ENCODE results near the gene TRAPPC12.

Gene TRAPPC12

GRCh38 chr2:3430740-3431490 lies 51.4 kb downstream of the TRAPPC12 start:
- Histone ChIP-seq H3K36me3 (ENCODE audit: control insufficient read depth, insufficient read depth, low read length) (peaks cover 9% of the 10 kb centered on the region), H3K4me3 (replicated peaks; ENCODE audit: low read depth, low read length) (no peak overlapping the region), H3K27me3 (replicated peaks; ENCODE audit: control insufficient read depth, insufficient read depth, low read length) (no peaks in the 10 kb centered on the region)
- TF ChIP-seq CTCF (IDR thresholded peaks at IDR 0.05; ENCODE audit: insufficient read depth, low read length, poor library complexity, severe bottlenecking), result no peak
- no peak for DNase-seq (ENCODE audit: extremely low read depth, insufficient read length)

GRCh38 chr2:3432067-3432466 lies 52.6 kb downstream of the TRAPPC12 start:
- H3K36me3 ChIP-seq (ENCODE audit: control insufficient read depth, insufficient read depth, low read length), result peaks cover 7% of the 10 kb centered on the region
- DNase-seq (ENCODE audit: extremely low read depth, insufficient read length), result no peak
- no peak overlapping the region for H3K4me3 ChIP-seq (replicated peaks; ENCODE audit: low read depth, low read length)
- no peaks in the 10 kb centered on the region for H3K27me3 ChIP-seq (replicated peaks; ENCODE audit: control insufficient read depth, insufficient read depth, low read length)
- no peak for TF ChIP-seq CTCF (IDR thresholded peaks at IDR 0.05; ENCODE audit: insufficient read depth, low read length, poor library complexity, severe bottlenecking)

- TF ChIP-seq CTCF (IDR thresholded peaks at IDR 0.05; ENCODE audit: insufficient read depth, low read length, poor library complexity, severe bottlenecking), result no peak
- peaks cover 7% of the 10 kb centered on the region for H3K36me3 ChIP-seq (ENCODE audit: control insufficient read depth, insufficient read depth, low read length)
- H3K4me3 ChIP-seq (replicated peaks; ENCODE audit: low read depth, low read length), result no peak overlapping the region
- DNase-seq (ENCODE audit: extremely low read depth, insufficient read length), result no peak
- no peaks in the 10 kb centered on the region for H3K27me3 ChIP-seq (replicated peaks; ENCODE audit: control insufficient read depth, insufficient read depth, low read length)
Measured at GRCh38 chr2:3432693-3433338, 53.3 kb downstream of the TRAPPC12 start.

- Histone ChIP-seq H3K4me3 (replicated peaks; ENCODE audit: low read depth, low read length) (no peak overlapping the region), H3K27me3 (replicated peaks; ENCODE audit: control insufficient read depth, insufficient read depth, low read length) (no peaks in the 10 kb centered on the region), H3K36me3 (ENCODE audit: control insufficient read depth, insufficient read depth, low read length) (peaks cover 7% of the 10 kb centered on the region)
- DNase-seq (ENCODE audit: extremely low read depth, insufficient read length), result no peak
- TF ChIP-seq CTCF (IDR thresholded peaks at IDR 0.05; ENCODE audit: insufficient read depth, low read length, poor library complexity, severe bottlenecking), result no peak
Measured at GRCh38 chr2:3433339-3433699, 53.8 kb downstream of the TRAPPC12 start.

GRCh38 chr2:3433776-3434400 lies 54.4 kb downstream of the TRAPPC12 start:
- H3K4me3 ChIP-seq (replicated peaks; ENCODE audit: low read depth, low read length), result no peak overlapping the region
- peaks cover 7% of the 10 kb centered on the region for H3K36me3 ChIP-seq (ENCODE audit: control insufficient read depth, insufficient read depth, low read length)
- DNase-seq (ENCODE audit: extremely low read depth, insufficient read length), result no peak
- H3K27me3 ChIP-seq (replicated peaks; ENCODE audit: control insufficient read depth, insufficient read depth, low read length), result no peaks in the 10 kb centered on the region
- TF ChIP-seq CTCF (IDR thresholded peaks at IDR 0.05; ENCODE audit: insufficient read depth, low read length, poor library complexity, severe bottlenecking), result no peak

Data from GM06990 (cell line).